Gastroesophageal sphincter (tissue), 4 donors: ENCODE measurements around the gene NANOS3. TPM values are rescaled to one million over a fixed set of nuclear protein-coding genes. Genes with fewer than 3 reads are reported as not detected.

Source experiments
- ATAC-seq: fragments of 150-250 bp; one replicate; pipeline ENCODE4 v1.9.1; 2016; ENCODE audit warnings: mild to moderate bottlenecking, moderate library complexity
- H3K27ac ChIP-seq, 4 donors: fragments of 200-600 bp; sonication (generic) in 3 of 4; 1 replicate in 3 of 4; 2 replicates in 1 of 4; pipeline ENCODE4 v1.5.1; 2016 to 2019
- H3K27me3 ChIP-seq: fragments of 200-600 bp; sonication (generic); one replicate; pipeline ENCODE4 v1.5.1; 2019
- H3K36me3 ChIP-seq, 2 donors: fragments of 200-600 bp; sonication (generic); one replicate each; pipeline ENCODE4 v1.5.1; 2019; ENCODE audit warnings: control low read depth in 1 of 2
- H3K4me1 ChIP-seq, 3 donors: fragments of 200-600 bp; sonication (generic); 1 replicate in 2 of 3; 2 replicates in 1 of 3; pipeline ENCODE4 v1.5.1; 2016 to 2019; ENCODE audit warnings: control low read depth in 2 of 3
- H3K4me3 ChIP-seq, 2 donors: fragments of 200-600 bp; sonication (generic); one replicate each; pipeline ENCODE4 v1.5.1; 2019; ENCODE audit warnings: mild to moderate bottlenecking in 1 of 2, moderate library complexity in 1 of 2
- H3K9me3 ChIP-seq, 3 donors: fragments of 200-600 bp; sonication (generic); one replicate each; pipeline ENCODE4 v1.5.1; 2017 to 2019; ENCODE audit warnings: control low read depth in 2 of 3
- CTCF ChIP-seq, 4 experiments: fragments of 200-600 bp in 2 of 4; fragments of 450-650 bp in 2 of 4; sonication (generic) in 1 of 4; IDR thresholded peaks; one replicate each; pipeline ENCODE4 v1.5.1; 2017 to 2019; ENCODE audit warnings: antibody characterized with exemption in 4 of 4, mild to moderate bottlenecking in 2 of 4, moderate library complexity in 2 of 4
- EP300 ChIP-seq: sonication (generic); formaldehyde crosslinking; IDR thresholded peaks from one replicate; pipeline ENCODE4 v1.6.1; 2017; ENCODE audit warnings: antibody characterized with exemption, mild to moderate bottlenecking
- POLR2A ChIP-seq, 2 donors: fragments of 450-650 bp; IDR thresholded peaks; one replicate each; pipeline ENCODE4 v1.6.1; 2017; ENCODE audit warnings: antibody characterized with exemption in 2 of 2, mild to moderate bottlenecking in 2 of 2, moderate library complexity in 1 of 2
- POLR2AphosphoS5 ChIP-seq: sonication (generic); formaldehyde crosslinking; IDR thresholded peaks from one replicate; pipeline ENCODE4 v1.6.1; 2017; ENCODE audit warnings: antibody characterized with exemption
- WGBS, 2 donors: methylation state at CpG; one replicate each; pipeline ENCODE4 v1.1.5; 2018; ENCODE audit warnings: low coverage in 1 of 2; 5-methylcytosine and 5-hydroxymethylcytosine counted together
- total RNA-seq, 4 donors: library from RNA; depleted of rRNA; stranded (reverse); fragments of >200 nt; gene quantifications; one replicate each; pipeline ENCODE4 v1.1.0, GENCODE V29; 2016

The NANOS3 gene
- total RNA-seq, 4 donors from 2014 or later, result 1.1 to 5.0 TPM; not detected in 2

- no peak for ATAC-seq
- H3K27ac ChIP-seq, result no peak overlapping the region
- no peak overlapping the region for H3K4me3 ChIP-seq
- 82 to 93% methylated on average over 2 of the region's 3 CpGs for WGBS, 2 donors
- peaks cover 0 to 100% of the 10 kb centered on the region in 2 donors for H3K36me3 ChIP-seq
- H3K4me1 ChIP-seq, result no peaks in the 10 kb centered on the region
- no peak for TF ChIP-seq POLR2A (IDR thresholded peaks at IDR 0.05)
- TF ChIP-seq POLR2AphosphoS5, result no peak
- TF ChIP-seq CTCF (IDR thresholded peaks at IDR 0.05), result no peak
- TF ChIP-seq EP300, result no peak
- H3K27me3 ChIP-seq, result no peaks in the 10 kb centered on the region
- H3K9me3 ChIP-seq, result no peaks in the 10 kb centered on the region
Observed at GRCh38 chr19:13914777-13915176, 37.8 kb downstream of the NANOS3 start.

- ATAC-seq, result peak; percentile 44
- Histone ChIP-seq H3K9me3 (peaks cover 0 to 6% (median 0%) of the 10 kb centered on the region in 3 donors), H3K36me3 (peaks cover 0 to 100% of the 10 kb centered on the region in 2 donors), H3K4me3 (no peak overlapping the region), H3K27ac (no peak overlapping the region), H3K4me1 (no peaks in the 10 kb centered on the region), H3K27me3 (no peaks in the 10 kb centered on the region)
- TF ChIP-seq CTCF (IDR thresholded peaks at IDR 0.05) (no peak), EP300 (no peak), POLR2A (IDR thresholded peaks at IDR 0.05) (no peak), POLR2AphosphoS5 (no peak)
- WGBS, 2 donors, result 69 to 82% methylated on average over 4 to 6 of the region's 14 CpGs
Observed at GRCh38 chr19:13917888-13918406, 41.0 kb downstream of the NANOS3 start.

- ATAC-seq, result no peak
- Histone ChIP-seq H3K4me1 (no peaks in the 10 kb centered on the region), H3K27ac (no peak overlapping the region), H3K36me3 (peaks cover 0 to 100% of the 10 kb centered on the region in 2 donors), H3K9me3 (peaks cover 0 to 6% (median 0%) of the 10 kb centered on the region in 3 donors), H3K27me3 (no peaks in the 10 kb centered on the region), H3K4me3 (no peak overlapping the region)
- 100% methylated on average over 1 of the region's 34 CpGs; no CpG with 5 or more reads in 1 of the 2 donors for WGBS, 2 donors
- TF ChIP-seq POLR2AphosphoS5 (no peak), CTCF (IDR thresholded peaks at IDR 0.05) (no peak), POLR2A (IDR thresholded peaks at IDR 0.05) (no peak), EP300 (no peak)
Observed at GRCh38 chr19:13918726-13919411, 41.9 kb downstream of the NANOS3 start.

GRCh38 chr19:13920524-13920923 lies 43.6 kb downstream of the NANOS3 start:
- Histone ChIP-seq H3K4me1 (no peaks in the 10 kb centered on the region), H3K4me3 (no peak overlapping the region), H3K27ac (no peak overlapping the region), H3K9me3 (peaks cover 0 to 6% (median 0%) of the 10 kb centered on the region in 3 donors), H3K27me3 (no peaks in the 10 kb centered on the region), H3K36me3 (peaks cover 0 to 100% of the 10 kb centered on the region in 2 donors)
- no peak for TF ChIP-seq EP300
- TF ChIP-seq CTCF (IDR thresholded peaks at IDR 0.05), result no peak
- TF ChIP-seq POLR2AphosphoS5, result no peak
- no peak for TF ChIP-seq POLR2A (IDR thresholded peaks at IDR 0.05)
- 100% methylated on average over 1 of the region's 11 CpGs; no CpG with 5 or more reads in 1 of the 2 donors for WGBS, 2 donors
- no peak for ATAC-seq
